Thyroid gland (tissue), 4 donors: ENCODE data around the gene CCDC159. TPM values are rescaled to one million over a fixed set of nuclear protein-coding genes. Genes with fewer than 3 reads are reported as not detected.

ENCODE experiments used
- DNase-seq, 2 donors: peaks; one replicate each; pipeline ENCODE4 v3.0.0-alpha.2; 2019
- H3K27ac ChIP-seq, 3 donors: fragments of 200-600 bp; sonication (generic); 1 replicate in 2 of 3; 2 replicates in 1 of 3; pipeline ENCODE4 v1.5.1; 2016 to 2019; ENCODE audit warnings: mild to moderate bottlenecking in 1 of 3, moderate library complexity in 1 of 3
- H3K27me3 ChIP-seq: fragments of 200-600 bp; sonication (generic); one replicate; pipeline ENCODE4 v1.5.1; 2019
- H3K36me3 ChIP-seq, 2 donors: fragments of 200-600 bp; sonication (generic); one replicate each; pipeline ENCODE4 v1.5.1; 2016 to 2019
- H3K4me1 ChIP-seq, 2 donors: fragments of 200-600 bp; sonication (generic); one replicate each; pipeline ENCODE4 v1.5.1; 2017 to 2019
- H3K4me3 ChIP-seq, 3 donors: fragments of 200-600 bp; sonication (generic); replicated peaks in 1 of 3; 1 replicate in 2 of 3; 2 replicates in 1 of 3; pipeline ENCODE4 v1.5.1; 2016; ENCODE audit warnings: mild to moderate bottlenecking in 1 of 3
- H3K9me3 ChIP-seq: fragments of 200-600 bp; sonication (generic); one replicate; pipeline ENCODE4 v1.5.1; 2017
- CTCF ChIP-seq, 6 experiments: fragments of 200-600 bp in 3 of 6; fragments of 450-650 bp in 3 of 6; sonication (generic) in 3 of 6; IDR thresholded peaks; one replicate each; pipeline ENCODE4 v1.5.1; 2016 to 2019; ENCODE audit warnings: antibody characterized with exemption in 6 of 6, mild to moderate bottlenecking in 2 of 6, inconsistent platforms in 1 of 6, moderate library complexity in 1 of 6
- POLR2A ChIP-seq, 2 donors: fragments of 450-650 bp; IDR thresholded peaks; one replicate each; pipeline ENCODE4 v1.6.1; 2017; ENCODE audit warnings: antibody characterized with exemption in 2 of 2, mild to moderate bottlenecking in 2 of 2, moderate library complexity in 1 of 2
- WGBS, 2 donors: methylation state at CpG; one replicate each; pipeline ENCODE4 v1.1.5; 2017; 5-methylcytosine and 5-hydroxymethylcytosine counted together
- intact Hi-C: fragments of 100-400 bp; cut with DNase I; formaldehyde crosslinking; loops from one replicate; pipeline ENCODE4 v1.15.1; 2023
- total RNA-seq, 4 donors: library from RNA; depleted of rRNA; stranded (reverse); fragments of >200 nt; gene quantifications; one replicate each; pipeline ENCODE4 v1.2.3, GENCODE V29; 2016

Gene CCDC159
- total RNA-seq, 4 donors from 2014 or later: 27.0 to 36.9 (median 34.5) TPM

DNA sequence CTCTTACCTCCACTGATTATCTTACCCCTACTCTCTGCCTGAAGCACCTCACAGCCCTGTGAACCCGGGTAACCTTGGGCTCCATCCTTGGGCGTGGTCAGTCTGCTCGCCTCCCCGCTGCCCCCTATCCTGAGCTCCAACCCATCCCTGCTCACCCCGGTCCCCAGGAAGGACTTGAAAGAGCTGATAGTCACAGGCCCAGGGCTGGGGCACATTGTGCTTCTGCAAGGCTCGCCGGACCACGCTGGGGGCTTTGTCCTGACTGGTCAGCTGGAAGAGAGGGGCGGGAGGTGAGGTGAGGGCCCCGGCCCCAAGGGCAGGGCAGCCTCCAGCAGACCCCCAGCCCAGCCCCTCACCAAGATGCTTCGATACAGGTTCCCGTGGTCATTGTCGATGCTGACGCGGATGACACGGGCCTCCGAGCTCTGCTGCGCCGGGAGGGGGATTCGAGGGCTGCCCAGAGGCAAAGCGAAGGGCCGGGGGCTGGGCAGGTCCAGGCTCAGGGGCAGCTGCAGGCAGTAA, 50.8 kb downstream of the CCDC159 start:
- no peak for DNase-seq
- Histone ChIP-seq H3K4me1 (no peaks in the 10 kb centered on the region), H3K27ac (no peak overlapping the region), H3K4me3 (no peak overlapping the region), H3K36me3 (peaks cover 36 to 37% of the 10 kb centered on the region in 2 donors), H3K9me3 (no peaks in the 10 kb centered on the region), H3K27me3 (no peaks in the 10 kb centered on the region)
- 89 to 92% methylated on average over 6 to 22 of the region's 22 CpGs for WGBS, 2 donors
- intact Hi-C loops: no loop called here
- TF ChIP-seq CTCF (IDR thresholded peaks at IDR 0.05) (no peak), POLR2A (IDR thresholded peaks at IDR 0.05) (no peak)

GRCh38 chr19:11399667-11400066, 53.3 kb downstream of the CCDC159 start:
- DNase-seq: no peak
- TF ChIP-seq CTCF (IDR thresholded peaks at IDR 0.05) (no peak), POLR2A (IDR thresholded peaks at IDR 0.05) (no peak)
- H3K36me3 ChIP-seq: peaks cover 47 to 49% of the 10 kb centered on the region in 2 donors
- H3K27me3 ChIP-seq: no peaks in the 10 kb centered on the region
- no peak overlapping the region for H3K27ac ChIP-seq
- H3K4me3 ChIP-seq: no peak overlapping the region
- no peaks in the 10 kb centered on the region for H3K4me1 ChIP-seq
- 96% methylated on average over 5 to 7 of the region's 9 CpGs for WGBS, 2 donors
- intact Hi-C loops: no loop called here
- H3K9me3 ChIP-seq: no peaks in the 10 kb centered on the region

DNA sequence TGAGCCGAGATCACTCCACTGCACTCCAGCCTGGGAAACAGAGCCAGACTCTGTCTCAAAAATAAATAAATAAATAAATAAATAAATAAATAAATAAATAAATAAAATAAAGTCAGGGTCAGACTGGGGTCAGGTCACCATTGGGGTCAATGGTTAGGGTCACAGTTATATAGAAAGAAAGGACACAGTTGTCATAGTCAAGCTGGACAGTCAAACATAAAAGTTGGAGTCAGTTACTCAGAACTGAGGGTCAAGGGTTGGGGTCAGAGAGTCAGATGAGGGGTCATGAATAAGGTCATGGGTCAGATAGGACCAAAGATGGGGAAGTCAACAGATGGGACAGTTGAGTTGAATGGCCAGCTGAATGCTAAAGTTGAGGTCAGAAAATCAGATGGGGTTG, 54.5 kb downstream of the CCDC159 start:
- no peaks in the 10 kb centered on the region for H3K4me1 ChIP-seq
- WGBS, 2 donors: 90 to 97% methylated on average over 1 of the region's 1 CpG

DNA sequence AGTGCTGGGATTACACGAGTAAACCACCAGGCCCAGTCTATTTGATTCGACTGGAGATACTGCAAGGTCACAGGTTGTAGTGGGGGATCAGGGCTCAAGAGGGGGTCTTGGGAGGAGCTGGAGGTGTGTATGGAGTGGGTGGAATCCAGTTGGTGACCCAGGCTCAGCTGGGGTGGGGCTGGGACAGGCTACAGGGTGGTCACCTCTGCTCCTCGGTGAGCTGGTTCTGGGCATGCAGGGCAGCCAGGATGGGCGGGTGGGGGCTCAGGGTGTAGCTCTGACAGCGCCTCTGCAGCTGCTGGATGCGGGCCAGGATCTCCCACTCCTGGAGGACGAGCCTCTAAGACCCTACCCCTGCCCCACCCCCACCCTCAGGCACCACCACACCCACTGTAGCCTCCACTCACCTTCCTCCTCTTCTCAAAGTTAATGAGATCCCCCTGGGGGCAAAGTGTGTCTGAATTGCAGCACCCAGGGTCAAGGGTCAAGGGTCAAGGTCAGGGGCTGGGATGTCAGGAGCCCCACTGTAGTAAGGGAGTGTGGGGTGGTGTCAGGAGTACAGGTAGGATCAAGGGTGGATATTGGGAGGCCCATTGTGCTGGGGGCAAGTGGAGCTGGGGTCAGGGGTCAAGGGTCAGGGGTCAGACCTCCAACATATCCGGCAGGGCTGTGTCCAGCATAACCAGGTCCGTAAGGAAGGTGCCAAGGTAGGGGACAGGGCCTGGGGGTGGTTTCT, 55.7 kb downstream of the CCDC159 start:
- 85 to 90% methylated on average over 9 of the region's 9 CpGs for WGBS, 2 donors
- intact Hi-C loops: no loop called here
- no peak for DNase-seq

More for the DNA sequence above, 54.5 kb downstream of the CCDC159 start:
- TF ChIP-seq CTCF (IDR thresholded peaks at IDR 0.05) (no peak), POLR2A (IDR thresholded peaks at IDR 0.05) (no peak)
- intact Hi-C loops: no loop called here
- no peak overlapping the region for H3K27ac ChIP-seq
- no peak overlapping the region for H3K4me3 ChIP-seq
- DNase-seq: no peak
- peaks cover 47 to 51% of the 10 kb centered on the region in 2 donors for H3K36me3 ChIP-seq
- H3K27me3 ChIP-seq: no peaks in the 10 kb centered on the region
- H3K9me3 ChIP-seq: no peaks in the 10 kb centered on the region

More for the DNA sequence above, 55.7 kb downstream of the CCDC159 start:
- Histone ChIP-seq H3K27me3 (no peaks in the 10 kb centered on the region), H3K9me3 (no peaks in the 10 kb centered on the region), H3K27ac (no peak overlapping the region), H3K4me3 (no peak overlapping the region), H3K4me1 (no peaks in the 10 kb centered on the region), H3K36me3 (peaks cover 40 to 47% of the 10 kb centered on the region in 2 donors)
- TF ChIP-seq CTCF (IDR thresholded peaks at IDR 0.05) (no peak), POLR2A (IDR thresholded peaks at IDR 0.05) (no peak)

Other genes with a start within 250 kb of the CCDC159 start
- 1 to 10 TPM in 1 of 4 donors, under 1 TPM in 2, not detected in 1; 0.24 to 1.1 (median 0.78) TPM for gene SPC24, start 190.7 kb upstream of the CCDC159 start, total RNA-seq
- 100 to 1,000 TPM; 177 to 241 (median 222) TPM for gene KANK2, start 149.0 kb upstream of the CCDC159 start, total RNA-seq
- 1 to 10 TPM in 1 of 4 donors, not detected in 3; 3.4 TPM for gene ANGPTL8, start 106.9 kb upstream of the CCDC159 start, total RNA-seq
- gene DOCK6, start 84.0 kb upstream of the CCDC159 start, total RNA-seq: 100 to 1,000 TPM in 1 of 4 donors, 10 to 100 TPM in 3; 41.4 to 156 (median 58.1) TPM
- gene TSPAN16, start 50.4 kb upstream of the CCDC159 start, total RNA-seq: under 1 TPM in 1 of 4 donors, not detected in 3; 0.54 TPM
- gene RAB3D, start 6.9 kb upstream of the CCDC159 start, total RNA-seq: 10 to 100 TPM; 14.8 to 30.3 (median 20.6) TPM
- gene TMEM205, start 251 bp upstream of the CCDC159 start, total RNA-seq: 1,000 to 10,000 TPM in 1 of 4 donors, 100 to 1,000 TPM in 3; 266 to 1,029 (median 650) TPM
- 10 to 100 TPM in 1 of 4 donors, 1 to 10 TPM in 3; 6.0 to 18.4 (median 8.9) TPM for gene PLPPR2, start 8.9 kb downstream of the CCDC159 start, total RNA-seq
- 1 to 10 TPM; 2.3 to 4.3 (median 3.4) TPM for gene SWSAP1, start 28.1 kb downstream of the CCDC159 start, total RNA-seq
- gene EPOR, start 37.8 kb downstream of the CCDC159 start, total RNA-seq: 10 to 100 TPM; 16.8 to 48.0 (median 31.3) TPM
- gene RGL3, start 72.8 kb downstream of the CCDC159 start, total RNA-seq: 100 to 1,000 TPM in 2 of 4 donors, 10 to 100 TPM in 2; 63.4 to 136 (median 101) TPM
- 1 to 10 TPM in 3 of 4 donors, under 1 TPM in 1; 0.96 to 6.8 (median 3.8) TPM for gene ODAD3, start 88.6 kb downstream of the CCDC159 start, total RNA-seq
- gene PRKCSH, start 89.1 kb downstream of the CCDC159 start, total RNA-seq: 100 to 1,000 TPM; 142 to 198 (median 178) TPM
- not detected for gene ELAVL3, start 134.5 kb downstream of the CCDC159 start, total RNA-seq
- 10 to 100 TPM; 13.6 to 41.7 (median 14.2) TPM for gene ZNF653, start 159.3 kb downstream of the CCDC159 start, total RNA-seq
- 10 to 100 TPM; 36.5 to 77.5 (median 68.9) TPM for gene ECSIT, start 182.6 kb downstream of the CCDC159 start, total RNA-seq
- 10 to 100 TPM in 2 of 4 donors, 1 to 10 TPM in 2; 6.3 to 21.6 (median 8.7) TPM for gene CNN1, start 192.3 kb downstream of the CCDC159 start, total RNA-seq
- 10 to 100 TPM; 18.7 to 57.0 (median 30.9) TPM for gene ELOF1, start 212.7 kb downstream of the CCDC159 start, total RNA-seq
- 1 to 10 TPM; 4.9 to 8.4 (median 6.2) TPM for gene ACP5, start 231.1 kb downstream of the CCDC159 start, total RNA-seq